ENCODE measurements around the gene CMKLR1. TPM values are rescaled to one million over a fixed set of nuclear protein-coding genes. Genes with fewer than 3 reads are reported as not detected.

CMKLR1 gene
- total and polyA plus RNA-seq, 2 donors (not counting 3 experiments of a cell fraction or from before 2014, with no cell fraction given): 0.61 TPM; not detected in 1

DNA sequence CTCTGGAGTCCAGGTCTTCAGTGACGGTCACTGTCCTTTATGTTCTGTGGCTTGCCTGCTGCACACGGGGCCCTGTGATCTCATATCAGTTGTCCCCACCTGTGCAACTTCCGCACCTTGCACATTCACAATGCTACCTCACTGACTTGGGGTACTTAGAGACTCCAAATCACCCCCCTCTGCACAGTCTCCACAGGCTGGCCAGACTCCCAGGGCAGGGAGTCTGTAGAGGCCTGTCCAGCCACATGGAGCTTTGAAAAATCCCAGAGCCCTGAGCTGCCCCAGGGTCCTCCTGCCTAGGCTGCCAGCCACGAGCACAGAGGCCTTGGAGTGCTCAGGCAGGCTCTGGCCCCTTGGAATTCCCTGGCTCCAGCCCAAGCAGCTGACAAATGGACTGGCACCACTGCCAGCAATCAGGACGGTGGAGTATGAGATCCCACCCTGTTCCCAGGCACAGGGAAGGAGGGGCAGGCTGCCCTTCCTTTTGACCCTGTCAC lies 26.4 kb downstream of the CMKLR1 start:
- Histone ChIP-seq H3K79me2 (ENCODE audit: control insufficient read depth, insufficient read depth, low read length) (no peaks in the 10 kb centered on the region), H2AFZ (ENCODE audit: low read depth, low read length) (no peak overlapping the region), H3K4me2 (ENCODE audit: insufficient read depth, low read length) (no peak overlapping the region), H3K9me3 (replicated peaks; ENCODE audit: control insufficient read depth, insufficient read depth, low read length) (no peaks in the 10 kb centered on the region), H3K9me1 (replicated peaks; ENCODE audit: control insufficient read depth, extremely low read depth, insufficient read depth, low read length) (no peaks in the 10 kb centered on the region), H3K27ac (ENCODE audit: insufficient read depth, low read depth, low read length) (no peak overlapping the region), H3K36me3 (ENCODE audit: control insufficient read depth in 2 of 2, extremely low read depth in 1 of 2, insufficient read depth in 2 of 2, low read length in 2 of 2) (no peaks in the 10 kb centered on the region), H3K4me1 (ENCODE audit: control insufficient read depth, extremely low read depth, insufficient read depth, low read length) (peaks cover 18% of the 10 kb centered on the region), H3K4me3 (replicated peaks in 1 of 3; ENCODE audit: insufficient read depth in 1 of 3, low read depth in 1 of 3, low read length in 3 of 3) (no peak overlapping the region), H3K9ac (replicated peaks; ENCODE audit: extremely low read depth, insufficient read depth, low read length) (no peak overlapping the region), H3K27me3 (ENCODE audit: control insufficient read depth in 2 of 2, insufficient read depth in 2 of 2, low read length in 2 of 2) (no peaks in the 10 kb centered on the region), H4K20me1 (replicated peaks; ENCODE audit: control insufficient read depth, extremely low read depth, insufficient read depth, low read length) (no peaks in the 10 kb centered on the region)
- CTCF ChIA-PET: interaction anchor here (0.6 to 1.1 kb wide), 2 partner anchors 30 to 145 kb away, joined by 3 to 7 read pairs; no protein-coding TSS in a partner anchor
- no peak for TF ChIP-seq GATA2 (IDR thresholded peaks at IDR 0.05; ENCODE audit: insufficient read depth, insufficient read length, low read depth, low read length)
- TF ChIP-seq POLR2A (IDR thresholded peaks at IDR 0.05; ENCODE audit: low read depth, low read length): no peak
- TF ChIP-seq MYC (IDR thresholded peaks at IDR 0.05; ENCODE audit: low read depth, low read length): no peak
- TF ChIP-seq MAX (IDR thresholded peaks at IDR 0.05; ENCODE audit: insufficient read depth, insufficient read length): no peak
- no peak for TF ChIP-seq CTCF (IDR thresholded peaks at IDR 0.05; ENCODE audit: extremely low read depth in 1 of 2, insufficient read depth in 1 of 2, low read depth in 1 of 2, low read length in 2 of 2)
- TF ChIP-seq POLR2AphosphoS5 (IDR thresholded peaks at IDR 0.05; ENCODE audit: insufficient read depth, low read depth, low read length): no peak
- no peak for TF ChIP-seq EZH2 (IDR thresholded peaks at IDR 0.05; ENCODE audit: borderline replicate concordance, low read depth, low read length, severe bottlenecking)
- TF ChIP-seq JUN (IDR thresholded peaks at IDR 0.05; ENCODE audit: borderline replicate concordance, insufficient read depth, insufficient read length, low read depth): no peak
- TF ChIP-seq FOS (IDR thresholded peaks at IDR 0.05; ENCODE audit: borderline replicate concordance, insufficient read depth, low read length): no peak
- dilution Hi-C loops (cut with MboI; ENCODE audit: extremely low pct_ligation_motif_present, low sequenced_read_pairs): no loop called here
- POLR2A ChIA-PET: interaction anchor here (0.6 kb wide), 1 partner anchor 11 kb away, joined by 5 read pairs; no protein-coding TSS in a partner anchor
- peak; percentile 69 for DNase-seq (ENCODE audit: low read depth, low spot score)
- intact Hi-C loops (cut with micrococcal nuclease): loop anchor here (1.0 kb wide), 1 partner anchor 7 kb away; no protein-coding TSS in a partner anchor
- peak; percentile 88 for FAIRE-seq
- no TSS peak for BruUV-seq (replicated peaks)
